PC-3 (cell line): ENCODE measurements around the gene CCR7.

Source experiments
- CTCF ChIP-seq: fragments of 300-600 bp; sonication (generic); conservative IDR thresholded peaks from 2 replicates; pipeline ENCODE4 v1.5.1; 2017; ENCODE audit warnings: antibody characterized with exemption, low read depth, mild to moderate bottlenecking, low read length
- EZH2 ChIP-seq: fragments of 300-600 bp; sonication (generic); IDR thresholded peaks from one replicate; pipeline ENCODE4 v1.6.1; 2017; ENCODE audit warnings: antibody characterized with exemption, mild to moderate bottlenecking, low read length; ENCODE audit not compliant: unreplicated experiment

GRCh38 chr17:40598619-40599467 lies 33.6 kb upstream of the CCR7 start:
- no peak for TF ChIP-seq EZH2
- no peak for TF ChIP-seq CTCF
